SH-SY5Y (cell line): ENCODE measurements around the gene LCNL1.

ENCODE experiments used
- GATA2 ChIP-seq: IDR thresholded peaks from 2 replicates; pipeline ENCODE4 v1.6.1; 2011; ENCODE audit warnings: mild to moderate bottlenecking, low read depth, low read length
- GATA3 ChIP-seq: IDR thresholded peaks from 2 replicates; pipeline ENCODE4 v1.6.1; 2011; ENCODE audit warnings: low read depth, mild to moderate bottlenecking, low read length, moderate library complexity

- no peak for TF ChIP-seq GATA2
- TF ChIP-seq GATA3, result no peak
These were observed 42.7 kb downstream of the LCNL1 start for GRCh38 chr9:137025517-137025966.
